HG03175 (cell line): Measurements from ENCODE around the gene RSU1.

ENCODE experiments used
- ATAC-seq: cut with Tn5 transposase; IDR thresholded peaks from one replicate; pipeline ENCODE4 v1.9.1; 2021; ENCODE audit warnings: mild to moderate bottlenecking, moderate library complexity; ENCODE audit not compliant: unreplicated experiment

RSU1 gene

DNA sequence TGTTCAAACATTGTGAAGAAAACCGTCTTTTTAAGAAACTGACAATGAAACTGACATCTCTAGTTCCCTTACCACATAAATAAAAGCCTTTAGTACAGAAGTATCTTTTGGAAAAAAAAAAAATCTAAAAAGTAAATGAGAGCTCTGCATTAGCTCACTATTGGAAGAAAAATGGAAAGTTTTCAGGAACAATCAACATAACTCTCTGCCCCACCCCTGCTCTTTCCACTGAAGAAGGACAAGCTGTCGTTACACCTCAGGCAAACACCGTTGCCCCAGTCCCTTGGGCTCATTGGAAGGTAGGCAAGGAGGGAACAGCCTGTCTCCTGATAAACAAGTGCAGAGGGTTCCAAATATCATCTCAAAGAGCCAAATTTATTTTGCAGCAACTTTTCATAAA, 273.1 kb downstream of the RSU1 start:
- no peak for ATAC-seq
